Ovary (tissue), 3 donors: ENCODE measurements around the gene TM4SF1.

ENCODE experiments used
- CTCF ChIP-seq, 3 donors: fragments of 450-650 bp in 2 of 3; fragments of 200-600 bp in 1 of 3; IDR thresholded peaks; one replicate each; pipeline versions ENCODE4 v1.5.1 to v1.8.0; 2016 to 2022; ENCODE audit warnings: antibody characterized with exemption in 3 of 3, mild to moderate bottlenecking in 1 of 3
- POLR2A ChIP-seq: fragments of 450-650 bp; IDR thresholded peaks from one replicate; pipeline ENCODE4 v1.6.1; 2017; ENCODE audit warnings: antibody characterized with exemption, mild to moderate bottlenecking, moderate library complexity
- donor health status: DM: no; HTN: no; CAD: no.

- TF ChIP-seq CTCF (IDR thresholded peaks at IDR 0.05) (no peak), POLR2A (no peak)
Measured at GRCh38 chr3:149406244-149406752, 28.8 kb upstream of the TM4SF1 start.
